ENCODE results near the gene SIRT2. TPM values are rescaled to one million over a fixed set of nuclear protein-coding genes. Genes with fewer than 3 reads are reported as not detected.

The SIRT2 gene
- polyA plus RNA-seq, 1 donor (not counting 4 experiments of a cell fraction or from before 2014, with no cell fraction given): 46.6 TPM

DNA sequence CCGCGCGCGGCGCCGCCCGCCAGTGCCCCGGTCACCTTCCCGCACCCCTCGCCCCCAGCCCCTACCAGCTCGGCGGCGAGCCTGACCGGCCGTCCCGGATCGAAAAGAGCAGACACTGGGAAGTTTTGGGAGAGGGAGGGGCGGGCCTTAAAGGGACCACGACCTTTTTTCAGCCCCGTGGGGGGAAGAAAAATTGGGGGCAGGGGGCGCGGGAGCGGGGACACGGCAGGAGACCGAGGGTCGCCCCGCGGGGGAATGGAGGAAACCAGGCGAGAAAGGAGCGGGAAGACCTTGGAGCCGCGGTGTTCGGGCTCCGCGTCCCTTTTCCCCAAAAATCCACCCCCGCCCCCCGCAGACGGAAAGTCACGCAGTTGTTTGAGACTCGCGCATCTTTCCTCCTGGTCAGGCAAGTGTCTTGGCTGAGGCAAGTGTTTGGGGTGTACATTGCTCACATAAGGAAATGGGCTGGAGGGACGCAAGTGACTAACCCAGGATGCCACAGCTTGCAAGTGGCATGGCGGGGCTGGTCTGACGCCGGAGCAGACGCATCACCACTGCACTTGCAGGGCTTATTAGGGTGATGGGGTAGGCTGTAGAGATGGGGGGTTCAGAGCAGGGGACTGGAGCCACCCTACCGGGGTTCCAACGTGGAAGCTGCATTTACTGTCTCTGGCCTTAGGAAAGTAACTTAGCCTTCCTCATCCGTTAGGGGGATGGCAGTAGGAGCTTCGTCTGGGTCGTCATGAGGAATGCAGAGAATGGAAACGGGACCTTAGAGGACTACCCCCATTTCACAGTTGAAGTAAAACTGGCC is 47.0 kb downstream of the SIRT2 start:
- H3K9me1 ChIP-seq (ENCODE audit: control insufficient read depth, extremely low read depth, insufficient read depth, low read length): peaks cover 2% of the 10 kb centered on the region
- H3K4me1 ChIP-seq (ENCODE audit: control insufficient read depth, extremely low read depth, insufficient read depth, low read length): peaks cover 32% of the 10 kb centered on the region
- H3K9me3 ChIP-seq (ENCODE audit: control insufficient read depth, low read depth, low read length): no peaks in the 10 kb centered on the region
- peak overlapping the region; percentile 74 to 80 (median 77) for H3K4me3 ChIP-seq (ENCODE audit: control insufficient read depth in 2 of 3, extremely low read depth in 1 of 3, insufficient read depth in 2 of 3, low read depth in 1 of 3, low read length in 3 of 3)
- peak overlapping the region; percentile 77 for H3K9ac ChIP-seq (ENCODE audit: control insufficient read depth, extremely low read depth, insufficient read depth, low read length)
- no peaks in the 10 kb centered on the region for H3K27me3 ChIP-seq (ENCODE audit: control insufficient read depth, extremely low read depth, insufficient read depth, low read length)
- dilution Hi-C loops (cut with MboI; ENCODE audit: extremely low pct_ligation_motif_present, low sequenced_read_pairs): no loop called here
- peaks cover 5 to 10% of the 10 kb centered on the region in 2 experiments for H3K36me3 ChIP-seq (ENCODE audit: control insufficient read depth in 2 of 2, extremely low read depth in 1 of 2, insufficient read depth in 2 of 2, low read length in 2 of 2)
- peak overlapping the region; percentile 90 for H3K4me2 ChIP-seq (ENCODE audit: control insufficient read depth, extremely low read depth, insufficient read depth, low read depth, low read length)
- peaks cover 7% of the 10 kb centered on the region for H4K20me1 ChIP-seq (ENCODE audit: control insufficient read depth, extremely low read depth, insufficient read depth, low read length)
- peak overlapping the region; percentile 71 for H2AFZ ChIP-seq (ENCODE audit: control insufficient read depth, low read length)
- FAIRE-seq (no peak), DNase-seq (ENCODE audit: low read depth, low spot score) (no peak)
- TF ChIP-seq EZH2 (IDR thresholded peaks at IDR 0.05; ENCODE audit: low read length): no peak
- TF ChIP-seq, protein P1, sequence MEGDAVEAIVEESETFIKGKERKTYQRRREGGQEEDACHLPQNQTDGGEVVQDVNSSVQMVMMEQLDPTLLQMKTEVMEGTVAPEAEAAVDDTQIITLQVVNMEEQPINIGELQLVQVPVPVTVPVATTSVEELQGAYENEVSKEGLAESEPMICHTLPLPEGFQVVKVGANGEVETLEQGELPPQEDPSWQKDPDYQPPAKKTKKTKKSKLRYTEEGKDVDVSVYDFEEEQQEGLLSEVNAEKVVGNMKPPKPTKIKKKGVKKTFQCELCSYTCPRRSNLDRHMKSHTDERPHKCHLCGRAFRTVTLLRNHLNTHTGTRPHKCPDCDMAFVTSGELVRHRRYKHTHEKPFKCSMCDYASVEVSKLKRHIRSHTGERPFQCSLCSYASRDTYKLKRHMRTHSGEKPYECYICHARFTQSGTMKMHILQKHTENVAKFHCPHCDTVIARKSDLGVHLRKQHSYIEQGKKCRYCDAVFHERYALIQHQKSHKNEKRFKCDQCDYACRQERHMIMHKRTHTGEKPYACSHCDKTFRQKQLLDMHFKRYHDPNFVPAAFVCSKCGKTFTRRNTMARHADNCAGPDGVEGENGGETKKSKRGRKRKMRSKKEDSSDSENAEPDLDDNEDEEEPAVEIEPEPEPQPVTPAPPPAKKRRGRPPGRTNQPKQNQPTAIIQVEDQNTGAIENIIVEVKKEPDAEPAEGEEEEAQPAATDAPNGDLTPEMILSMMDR (optimal IDR thresholded peaks at IDR 0.05 in 1 of 3, IDR thresholded peaks at IDR 0.05 in 1 of 3, conservative IDR thresholded peaks at IDR 0.05 in 1 of 3; ENCODE audit: extremely low read depth in 1 of 3, insufficient read depth in 2 of 3, low read length in 3 of 3): no peak
- peaks cover 17% of the 10 kb centered on the region for H3K79me2 ChIP-seq (ENCODE audit: control insufficient read depth, insufficient read depth, low read length)
- peak overlapping the region; percentile 81 for H3K27ac ChIP-seq (ENCODE audit: control insufficient read depth, insufficient read depth, low read length)

DNA sequence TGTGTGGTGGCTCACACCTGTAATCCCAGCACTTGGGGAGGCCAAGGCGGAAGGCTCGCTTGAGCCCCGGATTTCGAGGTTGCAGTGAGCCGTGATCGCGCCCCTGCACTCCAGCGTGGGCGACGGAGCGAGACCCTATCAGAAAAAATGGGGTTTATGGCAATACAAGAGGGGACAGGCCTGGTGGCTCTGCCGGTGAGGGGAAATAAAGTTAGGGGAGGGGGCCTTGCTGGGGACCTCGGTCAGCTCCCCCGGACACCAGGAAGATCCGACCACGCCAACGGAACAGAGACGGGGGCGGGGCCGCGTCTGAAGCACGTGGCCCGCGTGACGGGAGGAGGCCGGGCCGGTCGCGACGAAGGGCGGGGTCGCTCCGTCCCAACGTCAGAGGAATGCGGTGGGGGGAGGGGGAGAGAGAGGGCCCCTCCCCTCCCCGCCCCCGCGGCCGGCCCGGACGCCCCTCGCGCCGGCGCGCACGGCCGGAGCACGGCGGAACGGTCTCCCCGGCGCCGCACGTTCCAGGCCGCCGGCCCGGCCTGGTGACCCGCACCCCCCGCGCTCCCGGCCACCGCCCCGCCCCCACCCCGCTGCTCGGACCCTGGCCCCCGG is 47.7 kb downstream of the SIRT2 start:
- Histone ChIP-seq H3K27me3 (ENCODE audit: control insufficient read depth, extremely low read depth, insufficient read depth, low read length) (no peaks in the 10 kb centered on the region), H3K27ac (ENCODE audit: control insufficient read depth, insufficient read depth, low read length) (peak overlapping the region; percentile 81), H3K36me3 (ENCODE audit: control insufficient read depth in 2 of 2, extremely low read depth in 1 of 2, insufficient read depth in 2 of 2, low read length in 2 of 2) (peaks cover 11 to 16% of the 10 kb centered on the region in 2 experiments), H2AFZ (ENCODE audit: control insufficient read depth, low read length) (peak overlapping the region; percentile 71), H3K9me1 (ENCODE audit: control insufficient read depth, extremely low read depth, insufficient read depth, low read length) (peaks cover 2% of the 10 kb centered on the region), H3K9ac (ENCODE audit: control insufficient read depth, extremely low read depth, insufficient read depth, low read length) (peak overlapping the region; percentile 77), H4K20me1 (ENCODE audit: control insufficient read depth, extremely low read depth, insufficient read depth, low read length) (peaks cover 13% of the 10 kb centered on the region), H3K9me3 (ENCODE audit: control insufficient read depth, low read depth, low read length) (no peaks in the 10 kb centered on the region), H3K4me3 (ENCODE audit: control insufficient read depth in 2 of 3, extremely low read depth in 1 of 3, insufficient read depth in 2 of 3, low read depth in 1 of 3, low read length in 3 of 3) (peak overlapping the region; percentile 74 to 80 (median 77)), H3K4me2 (ENCODE audit: control insufficient read depth, extremely low read depth, insufficient read depth, low read depth, low read length) (peak overlapping the region; percentile 86), H3K79me2 (ENCODE audit: control insufficient read depth, insufficient read depth, low read length) (peaks cover 24% of the 10 kb centered on the region), H3K4me1 (ENCODE audit: control insufficient read depth, extremely low read depth, insufficient read depth, low read length) (peaks cover 36% of the 10 kb centered on the region)
- dilution Hi-C loops (cut with MboI; ENCODE audit: extremely low pct_ligation_motif_present, low sequenced_read_pairs): no loop called here
- FAIRE-seq (no peak), DNase-seq (ENCODE audit: low read depth, low spot score) (no peak)
- no peak for TF ChIP-seq EZH2 (IDR thresholded peaks at IDR 0.05; ENCODE audit: low read length)
- TF ChIP-seq, protein P1 (optimal IDR thresholded peaks at IDR 0.05 in 1 of 3, IDR thresholded peaks at IDR 0.05 in 1 of 3, conservative IDR thresholded peaks at IDR 0.05 in 1 of 3; ENCODE audit: extremely low read depth in 1 of 3, insufficient read depth in 2 of 3, low read length in 3 of 3): no peak
